CD4-positive, alpha-beta memory T cell (primary cell): ENCODE measurements around the gene CRIM1. TPM values are rescaled to one million over a fixed set of nuclear protein-coding genes. Genes with fewer than 3 reads are reported as not detected.

Experiments used
- CTCF ChIA-PET: fragments of 350-600 bp; sonication (Branson Sonifier 250); formaldehyde crosslinking; loops from one replicate; lab custom pipeline; 2021; ENCODE audit warnings: inconsistent platforms; ENCODE audit not compliant: partially characterized antibody; lab: Charles Lee
- POLR2A ChIA-PET: fragments of 350-600 bp; sonication (Branson Sonifier 250); formaldehyde crosslinking; loops from one replicate; lab custom pipeline; 2021; ENCODE audit not compliant: partially characterized antibody; lab: Charles Lee
- DNase-seq, 5 donors: peaks; one replicate each; pipeline versions ENCODE4 v3.0.0 to v3.0.0-alpha.2; 2020 to 2022; ENCODE audit warnings: mixed read lengths in 1 of 5
- H3K27ac ChIP-seq: one replicate; pipeline ENCODE4 v1.7.0; 2013; ENCODE audit warnings: low read depth, low read length
- H3K27me3 ChIP-seq: 2 replicates; pipeline ENCODE4 v1.7.0; 2013; ENCODE audit warnings: mild to moderate bottlenecking, low read length, moderate library complexity; ENCODE audit not compliant: insufficient read depth
- H3K36me3 ChIP-seq: 2 replicates; pipeline ENCODE4 v1.7.0; 2013; ENCODE audit warnings: mild to moderate bottlenecking, low read length, moderate library complexity; ENCODE audit not compliant: insufficient read depth
- H3K4me1 ChIP-seq: 2 replicates; pipeline ENCODE4 v1.7.0; 2013; ENCODE audit warnings: mild to moderate bottlenecking, low read length, moderate library complexity; ENCODE audit not compliant: insufficient read depth
- H3K4me3 ChIP-seq, 2 donors: one replicate each; pipeline ENCODE4 v1.7.0; 2013; ENCODE audit warnings: low read length in 2 of 2, mild to moderate bottlenecking in 1 of 2
- H3K9me3 ChIP-seq, 2 donors: one replicate each; pipeline ENCODE4 v1.7.0; 2013; ENCODE audit warnings: low read length in 2 of 2, control low read depth in 1 of 2; ENCODE audit not compliant: control insufficient read depth in 1 of 2
- H3K27ac Mint-ChIP-seq, 7 donors: one replicate each; pipeline ENCODE4 v1.8.0; 2020 to 2021; ENCODE audit warnings: mixed read lengths in 7 of 7, mild to moderate bottlenecking in 6 of 7, inconsistent platforms in 3 of 7, moderate library complexity in 3 of 7
- H3K27me3 Mint-ChIP-seq, 2 donors: one replicate each; pipeline ENCODE4 v1.8.0; 2020 to 2021; ENCODE audit warnings: mixed read lengths in 2 of 2
- H3K36me3 Mint-ChIP-seq, 2 donors: one replicate each; pipeline ENCODE4 v1.8.0; 2020 to 2021; ENCODE audit warnings: mixed read lengths in 2 of 2, inconsistent platforms in 1 of 2, mild to moderate bottlenecking in 1 of 2
- H3K4me1 Mint-ChIP-seq, 4 donors: one replicate each; pipeline ENCODE4 v1.8.0; 2020 to 2021; ENCODE audit warnings: mixed read lengths in 4 of 4, mild to moderate bottlenecking in 1 of 4
- H3K4me3 Mint-ChIP-seq, 8 donors: one replicate each; pipeline ENCODE4 v1.8.0; 2020 to 2021; ENCODE audit warnings: mixed read lengths in 8 of 8, mild to moderate bottlenecking in 7 of 8, moderate library complexity in 6 of 8, inconsistent platforms in 3 of 8
- H3K9me3 Mint-ChIP-seq, 8 donors: one replicate each; pipeline ENCODE4 v1.8.0; 2020 to 2021; ENCODE audit warnings: mixed read lengths in 8 of 8, mild to moderate bottlenecking in 5 of 8, inconsistent platforms in 3 of 8, moderate library complexity in 1 of 8
- intact Hi-C: fragments of 100-400 bp; cut with micrococcal nuclease; formaldehyde crosslinking; loops from one replicate; pipeline ENCODE4 v1.15.1; 2023
- polyA plus RNA-seq, 2 donors: library from polyadenylated mRNA; unstranded; fragments of 300-500 nt; fragmentation: Illumina TruSeq; gene quantifications; one replicate each; pipeline ENCODE4 v1.2.3, GENCODE V29; 2021
- total RNA-seq, 2 experiments: library from RNA; stranded (reverse); gene quantifications; one replicate each; pipeline ENCODE4 v1.2.3, GENCODE V29; 2021

The CRIM1 gene
- total and polyA plus RNA-seq, 4 experiments from 2014 or later = 0.91 to 12.0 (median 6.8) TPM; not detected in 1

DNA sequence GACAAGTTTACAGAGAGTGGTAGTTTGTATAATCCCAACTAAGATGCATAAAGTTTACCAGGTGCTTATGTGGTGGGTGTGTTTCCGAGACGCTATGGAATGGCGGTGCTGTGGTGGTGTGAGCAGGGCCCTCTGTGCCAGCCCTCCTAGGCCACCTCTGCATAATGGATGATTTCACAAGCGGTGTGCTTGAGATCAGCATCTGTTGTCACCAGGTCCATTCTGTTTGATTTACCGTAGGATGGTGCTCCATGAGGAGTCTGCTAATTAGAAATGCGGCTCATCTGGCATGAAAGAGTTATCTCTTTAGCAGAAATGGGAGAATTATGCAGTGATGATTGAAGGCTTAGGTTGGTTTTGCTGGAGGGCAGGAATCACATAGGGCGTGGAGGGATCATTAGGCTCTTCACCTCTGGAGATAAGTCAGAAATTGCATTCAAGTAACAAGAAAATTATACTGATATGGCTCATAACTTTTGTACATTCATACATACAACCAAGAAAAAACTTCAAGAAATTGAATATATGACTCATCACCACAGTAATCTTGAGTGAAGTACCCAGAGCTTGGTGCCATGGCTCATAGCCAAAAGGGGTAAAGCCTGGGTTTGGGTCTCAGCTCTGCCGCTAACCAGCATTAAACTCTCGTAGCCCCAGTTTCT, 41.4 kb downstream of the CRIM1 start:
- no peak overlapping the region for H3K4me3 Mint-ChIP-seq

GRCh38 chr2:36397728-36398413, 42.3 kb downstream of the CRIM1 start:
- CTCF ChIA-PET = no interaction called here
- Mint-ChIP-seq H3K27me3 (no peaks in the 10 kb centered on the region), H3K27ac (no peak overlapping the region), H3K36me3 (no peaks in the 10 kb centered on the region), H3K4me1 (no peaks in the 10 kb centered on the region), H3K4me3 (no peak overlapping the region), H3K9me3 (peaks cover 0 to 2% (median 0%) of the 10 kb centered on the region in 8 donors)
- Histone ChIP-seq H3K36me3 (no peaks in the 10 kb centered on the region), H3K4me1 (no peaks in the 10 kb centered on the region), H3K27ac (no peak overlapping the region), H3K27me3 (no peaks in the 10 kb centered on the region), H3K4me3 (no peak overlapping the region), H3K9me3 (no peaks in the 10 kb centered on the region)
- POLR2A ChIA-PET = no interaction called here
- no peak for DNase-seq
- intact Hi-C loops = no loop called here

More for the DNA sequence above, 41.4 kb downstream of the CRIM1 start:
- no peaks in the 10 kb centered on the region for H3K4me1 Mint-ChIP-seq
- no peaks in the 10 kb centered on the region for H3K27me3 Mint-ChIP-seq
- no peak overlapping the region for H3K4me3 ChIP-seq
- no peaks in the 10 kb centered on the region for H3K27me3 ChIP-seq
- intact Hi-C loops = no loop called here
- no peaks in the 10 kb centered on the region for H3K4me1 ChIP-seq
- no peak for DNase-seq
- CTCF ChIA-PET = interaction anchor here (0.9 kb wide), 1 partner anchor 21 kb away, joined by 3 read pairs; no protein-coding TSS in a partner anchor
- no peaks in the 10 kb centered on the region for H3K9me3 ChIP-seq
- no peak overlapping the region for H3K27ac Mint-ChIP-seq
- H3K27ac ChIP-seq = no peak overlapping the region
- POLR2A ChIA-PET = no interaction called here
- no peaks in the 10 kb centered on the region for H3K36me3 ChIP-seq
- peaks cover 0 to 2% (median 0%) of the 10 kb centered on the region in 8 donors for H3K9me3 Mint-ChIP-seq
- no peaks in the 10 kb centered on the region for H3K36me3 Mint-ChIP-seq

DNA sequence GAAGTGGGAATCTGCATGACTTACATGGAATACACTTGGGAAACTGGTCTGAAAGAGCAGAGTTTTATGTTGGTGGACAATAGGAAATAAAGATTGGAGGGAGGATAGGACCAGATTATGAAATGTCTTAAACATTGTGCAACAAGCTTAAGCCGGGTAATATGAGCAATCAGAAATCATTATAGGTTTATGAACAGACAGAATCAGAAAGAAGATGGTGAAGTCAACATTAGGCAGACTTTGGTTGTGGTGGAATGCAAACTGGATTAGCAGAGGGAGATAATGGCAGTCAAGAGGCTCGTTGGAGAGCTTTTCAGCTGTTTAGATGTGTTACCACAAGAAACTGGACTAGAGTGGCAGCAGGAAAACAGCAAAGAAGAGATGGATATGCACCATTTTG, 43.5 kb downstream of the CRIM1 start:
- H3K27me3 Mint-ChIP-seq = no peaks in the 10 kb centered on the region
- DNase-seq = no peak
- H3K4me3 Mint-ChIP-seq = no peak overlapping the region
- Histone ChIP-seq H3K36me3 (no peaks in the 10 kb centered on the region), H3K27ac (no peak overlapping the region), H3K4me3 (no peak overlapping the region), H3K27me3 (no peaks in the 10 kb centered on the region), H3K4me1 (no peaks in the 10 kb centered on the region), H3K9me3 (no peaks in the 10 kb centered on the region)
- intact Hi-C loops = no loop called here
- no peaks in the 10 kb centered on the region for H3K4me1 Mint-ChIP-seq
- H3K36me3 Mint-ChIP-seq = no peaks in the 10 kb centered on the region
- ChIA-PET POLR2A (no interaction called here), CTCF (no interaction called here)
- H3K27ac Mint-ChIP-seq = no peak overlapping the region
- H3K9me3 Mint-ChIP-seq = peaks cover 0 to 2% (median 0%) of the 10 kb centered on the region in 8 donors

DNA sequence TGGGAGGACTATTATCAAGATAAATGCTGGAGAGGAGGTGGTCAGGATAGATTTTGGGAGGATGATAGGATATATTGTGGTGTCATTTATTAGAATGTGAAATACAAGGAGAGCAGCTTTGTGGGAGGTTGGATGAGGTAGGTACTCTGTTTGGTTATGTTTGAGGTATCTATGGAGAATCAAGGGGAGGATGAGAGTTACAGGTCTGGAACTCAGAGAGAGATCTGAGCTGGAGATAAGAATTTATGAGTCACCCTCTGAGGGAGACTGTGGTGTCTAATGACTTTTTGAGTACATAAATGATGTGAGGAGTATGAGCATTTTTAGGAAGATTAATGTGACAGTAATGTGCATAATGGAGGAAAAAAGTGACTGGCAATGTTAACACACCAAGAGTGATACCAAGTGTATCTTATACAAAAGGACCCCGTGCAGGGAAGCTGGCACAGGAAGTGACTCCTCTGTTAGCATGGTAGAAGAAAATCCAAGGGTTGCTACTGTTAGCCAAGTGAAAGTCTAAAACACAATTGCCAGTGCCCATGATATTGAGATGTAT, 48.2 kb downstream of the CRIM1 start:
- Histone ChIP-seq H3K27ac (no peak overlapping the region), H3K27me3 (no peaks in the 10 kb centered on the region), H3K4me3 (no peak overlapping the region), H3K36me3 (no peaks in the 10 kb centered on the region), H3K4me1 (no peaks in the 10 kb centered on the region), H3K9me3 (no peaks in the 10 kb centered on the region)
- POLR2A ChIA-PET = no interaction called here
- CTCF ChIA-PET = interaction anchor here (0.6 kb wide), 1 partner anchor 92 kb away, joined by 4 read pairs; no protein-coding TSS in a partner anchor
- no peaks in the 10 kb centered on the region for H3K9me3 Mint-ChIP-seq
- H3K27ac Mint-ChIP-seq = no peak overlapping the region
- no peak overlapping the region for H3K4me3 Mint-ChIP-seq
- no peaks in the 10 kb centered on the region for H3K4me1 Mint-ChIP-seq
- no peaks in the 10 kb centered on the region for H3K27me3 Mint-ChIP-seq
- DNase-seq = peak in 2 of 5 donors; percentile 4 to 34
- H3K36me3 Mint-ChIP-seq = no peaks in the 10 kb centered on the region
- intact Hi-C loops = no loop called here

GRCh38 chr2:36404318-36404717, 48.7 kb downstream of the CRIM1 start:
- H3K4me3 Mint-ChIP-seq = no peak overlapping the region
- H3K9me3 Mint-ChIP-seq = no peaks in the 10 kb centered on the region
- no peak for DNase-seq
- H3K27ac ChIP-seq = no peak overlapping the region
- intact Hi-C loops = no loop called here
- H3K9me3 ChIP-seq = no peaks in the 10 kb centered on the region
- POLR2A ChIA-PET = no interaction called here
- H3K36me3 ChIP-seq = no peaks in the 10 kb centered on the region
- no peak overlapping the region for H3K27ac Mint-ChIP-seq
- no peaks in the 10 kb centered on the region for H3K27me3 ChIP-seq
- H3K4me1 ChIP-seq = no peaks in the 10 kb centered on the region
- H3K36me3 Mint-ChIP-seq = no peaks in the 10 kb centered on the region
- H3K27me3 Mint-ChIP-seq = no peaks in the 10 kb centered on the region
- no peak overlapping the region for H3K4me3 ChIP-seq
- CTCF ChIA-PET = interaction anchor here (0.6 kb wide), 1 partner anchor 91 kb away, joined by 4 read pairs; no protein-coding TSS in a partner anchor
- no peaks in the 10 kb centered on the region for H3K4me1 Mint-ChIP-seq

- no peak overlapping the region for H3K4me3 ChIP-seq
- CTCF ChIA-PET = no interaction called here
These were observed 49.2 kb downstream of the CRIM1 start for GRCh38 chr2:36404754-36405153.

DNA sequence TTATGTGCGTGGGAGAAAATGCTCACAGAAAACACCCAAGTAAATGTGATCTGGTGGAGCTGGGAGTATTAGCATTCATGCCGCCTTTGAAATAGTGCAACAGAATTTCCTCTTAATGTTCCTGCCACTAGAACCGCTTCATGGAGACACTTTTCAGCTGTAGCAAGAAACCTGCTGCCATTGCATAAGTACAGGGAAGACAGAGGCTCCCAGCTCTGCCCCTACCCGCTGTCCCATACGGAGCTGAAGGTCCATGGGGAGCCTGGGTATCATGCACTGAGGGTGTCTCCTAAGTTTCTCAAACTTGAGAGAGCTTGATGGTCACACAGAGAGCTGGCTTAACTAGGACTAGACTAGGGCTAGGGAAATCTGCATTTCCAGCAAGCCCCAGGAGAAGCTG, 49.6 kb downstream of the CRIM1 start:
- DNase-seq = no peak
- Histone ChIP-seq H3K27me3 (no peaks in the 10 kb centered on the region), H3K4me3 (no peak overlapping the region), H3K9me3 (no peaks in the 10 kb centered on the region), H3K4me1 (no peaks in the 10 kb centered on the region), H3K27ac (no peak overlapping the region), H3K36me3 (no peaks in the 10 kb centered on the region)
- no peaks in the 10 kb centered on the region for H3K4me1 Mint-ChIP-seq
- H3K27ac Mint-ChIP-seq = no peak overlapping the region
- no peaks in the 10 kb centered on the region for H3K36me3 Mint-ChIP-seq
- ChIA-PET CTCF (no interaction called here), POLR2A (no interaction called here)
- H3K4me3 Mint-ChIP-seq = no peak overlapping the region
- intact Hi-C loops = no loop called here
- H3K27me3 Mint-ChIP-seq = no peaks in the 10 kb centered on the region
- H3K9me3 Mint-ChIP-seq = no peaks in the 10 kb centered on the region

More at GRCh38 chr2:36404754-36405153, 49.2 kb downstream of the CRIM1 start:
- H3K27ac ChIP-seq = no peak overlapping the region
- no peaks in the 10 kb centered on the region for H3K9me3 ChIP-seq
- Mint-ChIP-seq H3K27me3 (no peaks in the 10 kb centered on the region), H3K27ac (no peak overlapping the region), H3K9me3 (no peaks in the 10 kb centered on the region), H3K36me3 (no peaks in the 10 kb centered on the region), H3K4me3 (no peak overlapping the region), H3K4me1 (no peaks in the 10 kb centered on the region)
- intact Hi-C loops = no loop called here
- no peaks in the 10 kb centered on the region for H3K4me1 ChIP-seq
- POLR2A ChIA-PET = no interaction called here
- DNase-seq = no peak
- no peaks in the 10 kb centered on the region for H3K27me3 ChIP-seq
- no peaks in the 10 kb centered on the region for H3K36me3 ChIP-seq
